Heart right ventricle (tissue), 16 donors: ENCODE data around the gene BTG4. TPM values are rescaled to one million over a fixed set of nuclear protein-coding genes. Genes with fewer than 3 reads are reported as not detected.

Experiments
- ATAC-seq, 8 donors: fragments of 200-7000 bp; cut with Tn5 transposase; one replicate each; pipeline ENCODE4 v1.9.1; 2020; ENCODE audit warnings: mild to moderate bottlenecking in 8 of 8, moderate library complexity in 8 of 8, moderate number of reproducible peaks in 1 of 8
- DNase-seq, 2 donors: peaks; one replicate each; pipeline ENCODE4 v3.0.0-alpha.2; 2020
- H3K27ac ChIP-seq, 10 donors: fragments of 200-600 bp; sonication (generic) in 2 of 10; one replicate each; pipeline versions ENCODE4 v1.5.0 to v1.8.0; 2020 to 2022; ENCODE audit warnings: mild to moderate bottlenecking in 3 of 10
- H3K27me3 ChIP-seq, 7 donors: fragments of 200-600 bp; one replicate each; pipeline ENCODE4 v1.8.0; 2021 to 2022; ENCODE audit warnings: mild to moderate bottlenecking in 2 of 7
- H3K36me3 ChIP-seq, 9 donors: fragments of 200-600 bp; sonication (generic) in 1 of 9; one replicate each; pipeline versions ENCODE4 v1.5.0 to v1.8.0; 2020 to 2022; ENCODE audit warnings: mild to moderate bottlenecking in 2 of 9
- H3K4me1 ChIP-seq, 9 donors: fragments of 200-600 bp; sonication (generic) in 1 of 9; one replicate each; pipeline versions ENCODE4 v1.5.0 to v1.8.0; 2020 to 2022; ENCODE audit warnings: mild to moderate bottlenecking in 4 of 9
- H3K4me3 ChIP-seq, 10 donors: fragments of 200-600 bp; sonication (generic) in 2 of 10; one replicate each; pipeline versions ENCODE4 v1.5.0 to v1.8.0; 2020 to 2022; ENCODE audit warnings: mild to moderate bottlenecking in 7 of 10, moderate library complexity in 2 of 10
- H3K9me3 ChIP-seq, 11 donors: fragments of 200-600 bp in 10 of 11; sonication (generic) in 2 of 11; one replicate each; pipeline versions ENCODE4 v1.5.0 to v1.8.0; 2013 to 2022; ENCODE audit warnings: mild to moderate bottlenecking in 2 of 11, control low read depth in 1 of 11, moderate library complexity in 1 of 11
- WGBS, 2 donors: extraction: QIAGEN DNeasy Blood & Tissue Kit; methylation state at CpG; one replicate each; pipeline ENCODE4 v1.1.7; 2013; ENCODE audit warnings: inconsistent platforms in 1 of 2; 5-methylcytosine and 5-hydroxymethylcytosine counted together
- intact Hi-C, 10 donors: fragments of 100-400 bp; cut with DNase I; formaldehyde crosslinking; loops; one replicate each; pipeline versions ENCODE4 v1.11.1 to v1.14.2; 2022
- polyA plus RNA-seq, 2 donors: library from polyadenylated mRNA; stranded (reverse); fragments of 200-250 nt; gene quantifications; one replicate each; pipeline ENCODE4 v1.2.3, GENCODE V29; 2013
- total RNA-seq, 10 donors: library from RNA; stranded (reverse); fragmentation: NEBNext Ultra II Directional in 3 of 10; extraction: Animal tissue kit (Norgen Biotek cat#: 25700) in 3 of 10; gene quantifications; one replicate each; pipeline versions ENCODE4 v1.2.1 to v1.2.4, GENCODE V29; 2021 to 2023
- TF ChIP-seq, protein P1 (sequence below), 9 donors: fragments of 200-600 bp; sonication (generic) in 2 of 9; IDR thresholded peaks; one replicate each; pipeline versions ENCODE4 v1.5.0 to v1.8.0; 2021 to 2022; ENCODE audit warnings: antibody characterized with exemption in 9 of 9, mild to moderate bottlenecking in 5 of 9, moderate library complexity in 1 of 9
- donor health status: Arrhythmogenic right ventricular cardiomyopathy.
- donor health status: ischemic (EF 13 %, LVEDD 7.1; RV severe dilation, severe dysfunction).
- donor health status: healthy with polysubstance abuse.
- donor health status: DM: no; HTN: yes; CAD: no.
- donor health status: DM: no; HTN: no; CAD: no.
- donor health status: ischemic (EF 25% LVEDD 6.9; RV normal size, moderate dysfunction).
- donor health status: ischemic (EF 25% LVEDD 5.7; RV mildly dilated, moderate dysfunction).
- donor health status: healthy.
- donor health status: DM: yes; HTN: yes; CAD: no.
- donor health status: Ischemic cardiomyopathy.
- donor health status: ischemic (EF 35%, LVEDD 5.7; RV mildly dilated, moderate dysfunction).
- donor health status: nonischemic (EF 11% LVEDD 7.7; RV severe dilation, severe dysfunction).
- donor health status: DM: yes; HTN: yes; CAD: no.
- donor health status: PGD.
- donor health status: ischemic (EF 29% LVEDD 5.4; RV normal size, mild dysfunction).
- donor health status: nonischemic (EF 23%, LVEDD 6.1; RV moderate dilation, normal function).

Gene BTG4
- total and polyA plus RNA-seq, 12 donors, result not detected

DNA sequence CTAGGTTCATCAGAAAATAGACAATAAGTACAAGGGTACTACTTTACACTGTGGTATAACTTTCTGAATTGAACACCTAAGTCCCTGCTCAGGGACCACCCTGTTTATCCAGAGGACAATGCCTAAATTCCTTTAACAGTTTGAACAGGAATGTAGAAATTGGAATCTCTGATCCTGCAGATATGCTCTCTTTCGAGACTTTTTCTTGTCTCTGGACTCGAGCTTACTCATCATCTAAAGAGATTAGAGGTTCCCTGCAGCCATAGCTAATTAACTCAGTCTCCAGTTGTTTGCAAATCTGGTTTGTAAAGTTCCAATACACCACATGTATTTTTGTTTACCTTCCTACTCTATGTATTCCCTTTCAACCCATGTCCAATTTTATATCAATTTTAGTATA is 3.4 kb upstream of the BTG4 start:
- WGBS, 2 donors, result 87 to 93% methylated on average over 2 of the region's 2 CpGs
- Histone ChIP-seq H3K4me1 (peaks cover 0 to 16% (median 9%) of the 10 kb centered on the region in 9 donors), H3K9me3 (no peaks in the 10 kb centered on the region), H3K27me3 (peaks cover 11 to 48% (median 40%) of the 10 kb centered on the region in 7 donors), H3K27ac (no peak overlapping the region), H3K36me3 (no peaks in the 10 kb centered on the region), H3K4me3 (no peak overlapping the region)
- no peak for ATAC-seq
- intact Hi-C loops, result no loop called here
- TF ChIP-seq, protein P1, sequence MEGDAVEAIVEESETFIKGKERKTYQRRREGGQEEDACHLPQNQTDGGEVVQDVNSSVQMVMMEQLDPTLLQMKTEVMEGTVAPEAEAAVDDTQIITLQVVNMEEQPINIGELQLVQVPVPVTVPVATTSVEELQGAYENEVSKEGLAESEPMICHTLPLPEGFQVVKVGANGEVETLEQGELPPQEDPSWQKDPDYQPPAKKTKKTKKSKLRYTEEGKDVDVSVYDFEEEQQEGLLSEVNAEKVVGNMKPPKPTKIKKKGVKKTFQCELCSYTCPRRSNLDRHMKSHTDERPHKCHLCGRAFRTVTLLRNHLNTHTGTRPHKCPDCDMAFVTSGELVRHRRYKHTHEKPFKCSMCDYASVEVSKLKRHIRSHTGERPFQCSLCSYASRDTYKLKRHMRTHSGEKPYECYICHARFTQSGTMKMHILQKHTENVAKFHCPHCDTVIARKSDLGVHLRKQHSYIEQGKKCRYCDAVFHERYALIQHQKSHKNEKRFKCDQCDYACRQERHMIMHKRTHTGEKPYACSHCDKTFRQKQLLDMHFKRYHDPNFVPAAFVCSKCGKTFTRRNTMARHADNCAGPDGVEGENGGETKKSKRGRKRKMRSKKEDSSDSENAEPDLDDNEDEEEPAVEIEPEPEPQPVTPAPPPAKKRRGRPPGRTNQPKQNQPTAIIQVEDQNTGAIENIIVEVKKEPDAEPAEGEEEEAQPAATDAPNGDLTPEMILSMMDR (IDR thresholded peaks at IDR 0.05), result no peak
- no peak for DNase-seq

DNA sequence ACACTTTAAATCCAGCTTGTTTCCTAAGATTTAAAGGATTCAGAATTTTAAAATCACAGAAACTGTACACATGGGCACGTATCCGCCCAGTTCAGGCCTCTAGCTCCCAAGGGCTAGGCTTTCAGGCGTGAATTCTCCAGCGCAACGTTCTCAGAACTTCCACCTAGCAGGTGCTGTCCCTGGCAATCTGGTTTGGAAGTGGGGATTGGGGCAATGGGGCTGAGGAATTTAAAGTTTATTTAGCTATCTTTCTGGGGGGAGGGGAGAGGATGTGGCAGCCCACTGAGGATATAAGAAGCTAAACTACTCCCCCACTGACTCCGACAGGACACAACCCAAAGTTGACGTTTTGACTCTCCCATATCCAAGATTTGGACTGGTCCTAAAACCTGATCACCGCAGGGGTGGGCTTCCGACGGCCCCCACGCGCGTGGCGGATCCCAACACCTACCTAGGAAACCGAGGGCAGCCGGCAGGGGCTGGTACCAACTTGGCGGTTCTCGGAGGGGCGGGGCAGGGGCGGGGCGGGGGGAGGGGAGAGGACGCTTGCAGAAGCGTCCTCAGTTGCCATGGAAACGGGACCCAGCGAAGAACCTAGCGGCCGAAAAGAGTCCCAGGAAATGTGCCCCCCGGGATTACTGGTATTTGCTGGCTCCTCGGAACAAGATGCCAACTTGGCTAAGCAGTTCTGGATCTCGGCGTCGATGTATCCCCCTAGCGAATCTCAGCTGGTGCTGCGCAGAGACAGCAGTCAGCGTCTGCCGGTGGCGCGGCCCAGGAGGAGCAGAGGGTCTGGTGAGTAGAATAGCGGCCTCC is 2.2 kb upstream of the BTG4 start, which contains the start of gene HOATZ:
Gene HOATZ (plus strand): TSS at position 563 of the 816 bp plus-strand sequence. CDS start 7 bp downstream, at position 570.
- WGBS, 2 donors, result 19% methylated on average over 39 of the region's 39 CpGs

DNA sequence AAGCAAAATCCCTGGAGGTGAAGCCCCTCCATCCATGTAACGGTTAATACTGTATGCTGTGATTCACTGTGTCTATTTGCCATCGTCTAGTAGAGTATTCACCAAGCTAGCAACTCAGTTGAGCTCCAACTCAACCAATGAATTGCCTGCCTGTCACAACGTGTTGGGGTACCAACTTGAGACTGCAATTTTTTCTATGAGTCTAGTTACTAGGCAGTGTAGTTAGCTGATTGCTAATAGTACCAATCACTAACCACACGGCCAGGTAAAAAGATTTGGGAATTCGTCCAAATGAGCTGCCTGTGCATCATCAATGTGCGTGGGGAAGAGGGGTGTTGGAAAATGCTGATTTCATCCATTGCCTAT is 1.0 kb upstream of the BTG4 start:
- no peak for ATAC-seq
- Histone ChIP-seq H3K27me3 (peaks cover 11 to 71% (median 57%) of the 10 kb centered on the region in 7 donors), H3K9me3 (no peaks in the 10 kb centered on the region), H3K36me3 (no peaks in the 10 kb centered on the region), H3K27ac (no peak overlapping the region), H3K4me3 (peak overlapping the region in 2 of 10 donors; percentile 35 to 51), H3K4me1 (peaks cover 0 to 16% (median 9%) of the 10 kb centered on the region in 9 donors)
- DNase-seq, result no peak
- WGBS, 2 donors, result 40 to 47% methylated on average over 6 of the region's 6 CpGs
- intact Hi-C loops, result no loop called here
- TF ChIP-seq, protein P1 (IDR thresholded peaks at IDR 0.05), result no peak

More for the DNA sequence above, 2.2 kb upstream of the BTG4 start, which contains the start of gene HOATZ:
- Histone ChIP-seq H3K9me3 (no peaks in the 10 kb centered on the region), H3K27me3 (peaks cover 11 to 59% (median 52%) of the 10 kb centered on the region in 7 donors), H3K27ac (no peak within 1 kb of the TSS), H3K36me3 (no peaks in the 10 kb centered on the region), H3K4me3 (peak within 1 kb of the TSS in 1 of 10 donors; percentile 13), H3K4me1 (peaks cover 0 to 16% (median 9%) of the 10 kb centered on the region in 9 donors)
- ATAC-seq (no peak), DNase-seq (no peak)
- intact Hi-C loops, result no loop called here
- TF ChIP-seq, protein P1 (IDR thresholded peaks at IDR 0.05), result no peak

DNA sequence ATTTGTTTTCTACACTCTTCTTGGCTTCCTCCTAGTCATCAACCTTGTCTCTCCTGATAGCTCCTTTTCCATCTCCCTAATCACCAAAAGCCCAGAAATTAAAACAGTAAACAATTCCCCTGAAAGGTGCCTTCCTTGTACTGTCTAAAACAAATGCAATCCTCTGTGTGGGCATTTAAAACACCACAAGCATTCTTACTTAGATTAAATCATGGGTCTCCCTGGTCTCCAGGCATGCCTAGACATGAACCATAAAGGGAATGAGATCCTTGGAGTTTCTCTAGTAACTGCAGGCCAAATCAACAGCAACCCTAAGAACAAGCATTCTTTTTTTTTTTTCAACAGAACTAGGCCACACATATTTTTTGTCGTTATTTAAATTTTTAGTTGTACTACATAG is 1.9 kb downstream of the BTG4 start:
- DNase-seq (no peak), ATAC-seq (no peak)
- no peak overlapping the region for H3K4me3 ChIP-seq
- TF ChIP-seq, protein P1 (IDR thresholded peaks at IDR 0.05), result no peak
- H3K27ac ChIP-seq, result no peak overlapping the region
- no peaks in the 10 kb centered on the region for H3K9me3 ChIP-seq
- peaks cover 0 to 16% (median 9%) of the 10 kb centered on the region in 9 donors for H3K4me1 ChIP-seq
- H3K36me3 ChIP-seq, result no peaks in the 10 kb centered on the region
- 96 to 100% methylated on average over 1 of the region's 1 CpG for WGBS, 2 donors
- peaks cover 11 to 73% (median 59%) of the 10 kb centered on the region in 7 donors for H3K27me3 ChIP-seq
- intact Hi-C loops, result no loop called here
